Measurements from ENCODE around the gene MAD1L1. TPM values are rescaled to one million over a fixed set of nuclear protein-coding genes. Genes with fewer than 3 reads are reported as not detected.

Gene MAD1L1
- total RNA-seq, 4 donors from 2014 or later = 60.3 to 149 (median 73.7) TPM

DNA sequence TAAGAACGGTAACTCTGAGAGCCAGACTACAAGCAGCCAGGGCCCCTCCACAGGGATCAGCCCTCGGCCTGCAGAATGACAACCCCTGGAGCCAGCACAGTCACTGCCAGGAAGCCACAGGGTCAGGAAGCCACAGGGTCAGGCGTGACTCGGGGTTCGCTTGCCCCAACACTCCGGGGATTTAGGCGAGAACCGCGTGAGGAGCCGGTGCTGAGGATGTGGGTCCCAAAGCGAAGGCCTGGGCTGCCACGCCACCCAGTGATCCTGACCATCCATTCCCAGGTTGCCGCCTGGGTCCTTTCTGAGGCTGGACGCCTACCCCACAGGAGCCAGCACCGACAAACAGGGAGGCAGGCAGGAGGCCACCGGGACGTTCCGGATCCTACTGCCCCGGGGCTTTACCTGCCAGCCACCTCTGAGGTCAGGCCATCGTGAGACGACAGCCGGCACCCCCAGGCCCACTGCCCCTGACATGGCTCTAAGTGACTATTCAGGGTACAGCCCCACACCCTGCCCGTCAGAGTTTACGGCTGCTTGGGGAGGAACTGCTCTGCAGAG lies 334.0 kb downstream of the MAD1L1 start:
- H3K27me3 ChIP-seq = no peaks in the 10 kb centered on the region
- no peak overlapping the region for H3K4me3 ChIP-seq
- H3K9me3 ChIP-seq = no peaks in the 10 kb centered on the region
- DNase-seq (ENCODE audit: low spot score in 2 of 2) = no peak
- peaks cover 0 to 45% (median 0%) of the 10 kb centered on the region in 3 donors for H3K36me3 ChIP-seq
- H3K4me1 ChIP-seq = peaks cover 0 to 10% (median 0%) of the 10 kb centered on the region in 4 donors
- no peak overlapping the region for H3K27ac ChIP-seq
- TF ChIP-seq POLR2A (IDR thresholded peaks at IDR 0.05) (no peak), EP300 (IDR thresholded peaks at IDR 0.05) (no peak)
- TF ChIP-seq, protein P1, sequence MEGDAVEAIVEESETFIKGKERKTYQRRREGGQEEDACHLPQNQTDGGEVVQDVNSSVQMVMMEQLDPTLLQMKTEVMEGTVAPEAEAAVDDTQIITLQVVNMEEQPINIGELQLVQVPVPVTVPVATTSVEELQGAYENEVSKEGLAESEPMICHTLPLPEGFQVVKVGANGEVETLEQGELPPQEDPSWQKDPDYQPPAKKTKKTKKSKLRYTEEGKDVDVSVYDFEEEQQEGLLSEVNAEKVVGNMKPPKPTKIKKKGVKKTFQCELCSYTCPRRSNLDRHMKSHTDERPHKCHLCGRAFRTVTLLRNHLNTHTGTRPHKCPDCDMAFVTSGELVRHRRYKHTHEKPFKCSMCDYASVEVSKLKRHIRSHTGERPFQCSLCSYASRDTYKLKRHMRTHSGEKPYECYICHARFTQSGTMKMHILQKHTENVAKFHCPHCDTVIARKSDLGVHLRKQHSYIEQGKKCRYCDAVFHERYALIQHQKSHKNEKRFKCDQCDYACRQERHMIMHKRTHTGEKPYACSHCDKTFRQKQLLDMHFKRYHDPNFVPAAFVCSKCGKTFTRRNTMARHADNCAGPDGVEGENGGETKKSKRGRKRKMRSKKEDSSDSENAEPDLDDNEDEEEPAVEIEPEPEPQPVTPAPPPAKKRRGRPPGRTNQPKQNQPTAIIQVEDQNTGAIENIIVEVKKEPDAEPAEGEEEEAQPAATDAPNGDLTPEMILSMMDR (IDR thresholded peaks at IDR 0.05) = no peak
- 87 to 89% methylated on average over 24 of the region's 24 CpGs for WGBS, 2 donors

DNA sequence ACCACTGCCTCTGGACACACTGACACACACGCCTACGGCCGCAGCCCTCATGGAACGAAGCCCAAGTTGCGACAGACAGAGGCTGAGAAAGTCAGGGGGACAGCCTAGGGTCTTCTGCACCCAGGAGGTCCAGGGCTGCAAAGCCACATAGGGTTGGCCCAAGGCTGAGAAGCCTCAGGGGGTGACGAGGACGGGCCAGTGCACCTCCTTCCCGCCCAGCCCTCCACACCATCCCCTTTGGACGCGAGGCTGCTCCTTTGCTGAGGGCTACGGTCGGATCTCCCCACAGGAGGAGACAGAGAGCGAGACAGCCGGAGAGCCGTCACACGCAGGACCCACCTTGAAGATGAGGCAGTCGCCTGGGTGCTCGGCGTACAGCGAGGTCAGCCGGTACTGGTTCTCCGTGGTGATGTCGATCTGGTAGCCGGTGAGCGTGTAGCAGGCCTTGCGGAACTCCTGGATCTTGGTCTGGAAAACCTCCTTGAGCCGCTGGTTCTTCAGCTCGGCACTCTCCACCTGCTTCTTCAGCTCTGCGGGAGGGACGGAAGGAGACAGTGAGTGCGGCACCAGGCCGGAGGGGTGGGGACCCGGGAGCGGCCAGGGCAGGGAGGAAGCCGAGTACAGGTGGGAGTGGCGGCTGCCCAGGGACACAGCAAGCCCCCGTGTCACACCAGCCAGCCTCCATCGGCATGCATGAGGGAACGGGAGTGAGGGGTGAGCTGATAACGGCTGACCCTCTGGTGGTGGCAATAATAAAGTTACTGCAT lies 334.7 kb downstream of the MAD1L1 start:
- Histone ChIP-seq H3K4me1 (peaks cover 0 to 10% (median 0%) of the 10 kb centered on the region in 4 donors), H3K9me3 (no peaks in the 10 kb centered on the region), H3K27ac (no peak overlapping the region), H3K36me3 (peaks cover 0 to 45% (median 0%) of the 10 kb centered on the region in 3 donors), H3K4me3 (no peak overlapping the region), H3K27me3 (no peaks in the 10 kb centered on the region)
- no peak for TF ChIP-seq POLR2A (IDR thresholded peaks at IDR 0.05)
- TF ChIP-seq EP300 (IDR thresholded peaks at IDR 0.05) = no peak
- TF ChIP-seq, protein P1 (IDR thresholded peaks at IDR 0.05) = no peak
- no peak for DNase-seq (ENCODE audit: low spot score in 2 of 2)
- WGBS, 2 donors = 92% methylated on average over 35 to 39 of the region's 40 CpGs

DNA sequence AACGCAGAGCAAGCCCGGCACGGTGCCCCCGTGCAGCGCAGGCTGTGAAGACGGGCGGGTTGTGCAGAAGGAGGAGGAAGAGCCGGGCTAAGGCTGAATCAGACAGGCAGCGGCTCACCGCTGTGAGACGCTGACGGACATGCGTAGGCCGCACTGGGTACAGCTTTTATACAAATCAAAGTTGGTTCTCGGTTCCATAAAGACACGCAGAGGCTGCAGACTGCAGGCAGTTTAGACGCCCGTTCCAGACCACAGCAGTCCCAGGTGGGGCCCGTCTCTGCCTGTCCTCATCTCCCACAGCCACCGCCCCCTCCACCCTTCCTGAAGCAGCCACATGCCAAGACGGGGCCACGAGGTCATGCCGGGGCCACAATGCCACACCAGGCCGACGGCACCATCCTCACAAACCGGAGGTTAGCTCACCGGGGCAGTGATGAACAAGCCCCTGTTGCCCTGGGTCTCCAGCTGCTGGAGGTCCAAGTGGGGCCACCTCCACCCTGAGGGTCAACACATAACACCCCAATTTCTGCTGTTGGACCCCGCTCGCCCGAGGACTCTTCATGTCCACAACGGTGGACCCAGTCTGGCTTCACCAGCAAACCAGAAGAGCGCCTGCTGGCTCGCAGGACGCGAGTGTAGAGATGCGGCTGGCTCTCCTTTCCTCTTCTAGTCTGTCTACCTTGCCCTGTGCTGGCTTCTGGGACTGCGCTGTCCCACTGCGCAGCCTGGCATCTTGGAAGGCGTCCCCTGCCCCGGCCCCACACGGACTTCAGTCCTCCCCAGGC lies 335.5 kb downstream of the MAD1L1 start:
- Histone ChIP-seq H3K4me1 (peaks cover 0 to 10% (median 0%) of the 10 kb centered on the region in 4 donors), H3K27me3 (no peaks in the 10 kb centered on the region), H3K27ac (no peak overlapping the region), H3K4me3 (no peak overlapping the region), H3K9me3 (no peaks in the 10 kb centered on the region), H3K36me3 (peaks cover 0 to 45% (median 0%) of the 10 kb centered on the region in 3 donors)
- WGBS, 2 donors = 88 to 94% methylated on average over 29 to 39 of the region's 41 CpGs
- DNase-seq (ENCODE audit: low spot score in 2 of 2) = no peak
- TF ChIP-seq, protein P1 (IDR thresholded peaks at IDR 0.05) = no peak
- TF ChIP-seq POLR2A (IDR thresholded peaks at IDR 0.05) (no peak), EP300 (IDR thresholded peaks at IDR 0.05) (no peak)

DNA sequence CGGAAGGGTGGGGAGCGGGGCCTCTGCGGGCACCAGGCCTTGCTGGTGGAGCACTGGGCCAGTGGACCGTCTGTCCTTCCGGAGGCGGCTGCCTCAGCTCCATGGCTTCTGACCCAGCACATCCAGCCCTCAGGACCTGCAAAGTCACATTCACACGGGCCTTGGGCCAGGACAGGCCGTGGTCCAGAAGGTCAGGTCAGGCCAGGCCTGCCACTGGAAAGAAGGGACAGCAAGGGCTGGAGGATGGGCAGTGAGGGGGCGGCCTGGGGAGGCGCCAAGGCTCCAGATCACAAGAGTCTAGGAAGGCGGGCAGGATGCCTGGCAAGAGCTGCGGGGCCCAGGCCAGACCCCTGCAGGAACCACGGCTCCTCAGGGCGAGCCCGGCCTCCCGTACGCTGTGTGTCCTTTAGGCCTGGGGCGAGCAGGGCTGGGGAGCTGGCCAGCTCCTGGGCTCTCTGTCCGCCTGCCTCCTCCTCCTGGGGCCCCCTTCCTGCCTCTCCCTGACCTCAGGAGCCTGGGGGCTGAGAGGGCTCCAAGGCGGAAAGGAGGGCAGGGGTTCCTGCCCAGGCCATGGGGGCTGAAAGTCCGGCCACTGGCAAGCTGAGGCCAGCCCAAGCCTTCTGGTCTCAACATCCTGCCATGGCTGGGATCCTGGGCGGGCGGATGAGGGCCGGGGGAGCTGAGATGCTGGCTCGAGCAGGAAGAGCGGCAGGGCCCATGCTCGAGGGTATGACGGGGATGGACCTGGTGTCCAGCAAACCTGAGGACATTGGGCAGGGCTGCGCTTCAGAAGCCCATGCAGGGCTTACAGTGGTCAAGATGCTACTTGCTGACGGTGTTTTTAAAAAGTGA lies 336.9 kb downstream of the MAD1L1 start:
- Histone ChIP-seq H3K36me3 (peaks cover 0 to 45% (median 0%) of the 10 kb centered on the region in 3 donors), H3K27ac (no peak overlapping the region), H3K9me3 (no peaks in the 10 kb centered on the region), H3K27me3 (no peaks in the 10 kb centered on the region), H3K4me1 (peaks cover 0 to 10% (median 0%) of the 10 kb centered on the region in 4 donors), H3K4me3 (no peak overlapping the region)
- TF ChIP-seq POLR2A (IDR thresholded peaks at IDR 0.05) (no peak), EP300 (IDR thresholded peaks at IDR 0.05) (peak in 1 of 2 donors; percentile 12)
- no peak for DNase-seq (ENCODE audit: low spot score in 2 of 2)
- WGBS, 2 donors = 77 to 80% methylated on average over 25 to 26 of the region's 30 CpGs
